IMR-90 (cell line): ENCODE results near the gene RGL1. TPM values are rescaled to one million over a fixed set of nuclear protein-coding genes. Genes with fewer than 3 reads are reported as not detected.
A peak's percentile ranks its signal among the peaks of the same experiment; 100 is the strongest.

ENCODE experiments used
- ATAC-seq: fragments of 200-7000 bp; cut with Tn5 transposase; 2 replicates; pipeline ENCODE4 v1.9.1; 2020; ENCODE audit warnings: low read depth, mild to moderate bottlenecking, moderate library complexity
- BruUV-seq: library from RNA; stranded (reverse); fragments of 400-500 nt; replicated peaks from 2 replicates; lab custom pipeline; 2021; lab: Mats Ljungman, UMichigan
- CTCF ChIA-PET: fragments of 300-600 bp; formaldehyde crosslinking; extraction: SDS; loops from one replicate; lab custom pipeline; 2021; ENCODE audit warnings: antibody characterized with exemption; lab: Yijun Ruan, JAX
- POLR2A ChIA-PET: fragments of 300-600 bp; sonication (Branson Sonifier 250); formaldehyde crosslinking; loops from one replicate; lab custom pipeline; 2022; ENCODE audit warnings: antibody characterized with exemption; ENCODE audit not compliant: unreplicated experiment; lab: Charles Lee
- DNase-seq: peaks from one replicate; pipeline ENCODE4 v3.0.0; 2013
- H2AFZ ChIP-seq: replicated peaks from 2 replicates; pipeline ENCODE3; 2013; ENCODE audit warnings: low read length, mild to moderate bottlenecking; ENCODE audit not compliant: poor library complexity
- H2AK5ac ChIP-seq: 2 replicates; pipeline ENCODE4 v1.6.1; 2013; ENCODE audit warnings: low read depth, low read length, inconsistent platforms
- H2AK9ac ChIP-seq: replicated peaks from 2 replicates; pipeline ENCODE3; 2013; ENCODE audit warnings: mild to moderate bottlenecking, low read depth, low read length, moderate library complexity; ENCODE audit not compliant: poor library complexity
- H2BK120ac ChIP-seq: 2 replicates; pipeline ENCODE4 v1.6.1; 2013; ENCODE audit warnings: low read depth, low read length, inconsistent platforms
- H2BK15ac ChIP-seq: 3 replicates; pipeline ENCODE4 v1.6.1; 2013; ENCODE audit warnings: low read depth, low read length, inconsistent platforms
- H2BK20ac ChIP-seq: 2 replicates; pipeline ENCODE4 v1.6.1; 2013; ENCODE audit warnings: low read depth, mild to moderate bottlenecking, inconsistent platforms, low read length, moderate library complexity
- H2BK5ac ChIP-seq: 2 replicates; pipeline ENCODE4 v1.6.1; 2013; ENCODE audit warnings: mild to moderate bottlenecking, low read depth, low read length, inconsistent platforms; ENCODE audit not compliant: poor library complexity, severe bottlenecking
- H3K14ac ChIP-seq: replicated peaks from 2 replicates; pipeline ENCODE4 v1.6.1; 2013; ENCODE audit warnings: low read depth, low read length, inconsistent platforms
- H3K18ac ChIP-seq: 2 replicates; pipeline ENCODE4 v1.6.1; 2013; ENCODE audit warnings: low read depth, low read length, control low read depth
- H3K23ac ChIP-seq: 2 replicates; pipeline ENCODE4 v1.6.1; 2013; ENCODE audit warnings: low read depth, low read length, inconsistent platforms
- H3K27ac ChIP-seq: 2 replicates; pipeline ENCODE4 v1.5.1; 2013; ENCODE audit warnings: mild to moderate bottlenecking, control low read depth, low read length; ENCODE audit not compliant: insufficient read depth
- H3K27me3 ChIP-seq: 2 replicates; pipeline ENCODE4 v1.6.1; 2013; ENCODE audit warnings: low read length; ENCODE audit not compliant: control insufficient read depth, insufficient read depth
- H3K36me3 ChIP-seq: 2 replicates; pipeline ENCODE4 v1.6.1; 2013; ENCODE audit warnings: low read length, mixed read lengths; ENCODE audit not compliant: control insufficient read depth, insufficient read depth
- H3K4ac ChIP-seq: 2 replicates; pipeline ENCODE4 v1.6.1; 2013; ENCODE audit warnings: low read depth, low read length, inconsistent platforms
- H3K4me1 ChIP-seq: 2 replicates; pipeline ENCODE4 v1.6.1; 2013; ENCODE audit warnings: low read length, mixed read lengths; ENCODE audit not compliant: control insufficient read depth, insufficient read depth
- H3K4me2 ChIP-seq: 2 replicates; pipeline ENCODE4 v1.6.1; 2013; ENCODE audit warnings: low read depth, mild to moderate bottlenecking, control low read depth, low read length, moderate library complexity
- H3K4me3 ChIP-seq: 2 replicates; pipeline ENCODE4 v1.5.1; 2013; ENCODE audit warnings: low read depth, mild to moderate bottlenecking, control low read depth, low read length, moderate library complexity; ENCODE audit not compliant: insufficient read depth
- H3K56ac ChIP-seq: 2 replicates; pipeline ENCODE4 v1.6.1; 2013; ENCODE audit warnings: low read length, inconsistent platforms; ENCODE audit not compliant: insufficient read depth; ENCODE audit errors: extremely low read depth
- H3K79me1 ChIP-seq, 2 experiments: 2 replicates each; pipeline ENCODE4 v1.6.1; 2013; ENCODE audit warnings: low read length in 2 of 2, inconsistent platforms in 1 of 2, low read depth in 1 of 2
- H3K9ac ChIP-seq: 2 replicates; pipeline ENCODE4 v1.6.1; 2013; ENCODE audit warnings: low read depth, low read length, control low read depth
- H3K9me1 ChIP-seq: 2 replicates; pipeline ENCODE4 v1.6.1; 2013; ENCODE audit warnings: low read length, inconsistent platforms; ENCODE audit not compliant: insufficient read depth
- H3K9me3 ChIP-seq: 2 replicates; pipeline ENCODE4 v1.6.1; 2013; ENCODE audit warnings: low read length; ENCODE audit not compliant: control insufficient read depth, insufficient read depth
- H4K20me1 ChIP-seq: 2 replicates; pipeline ENCODE4 v1.6.1; 2013; ENCODE audit warnings: low read length, inconsistent platforms; ENCODE audit not compliant: insufficient read depth
- H4K5ac ChIP-seq: 2 replicates; pipeline ENCODE4 v1.6.1; 2013; ENCODE audit warnings: mild to moderate bottlenecking, low read depth, low read length, control low read depth
- H4K8ac ChIP-seq, 2 experiments: 2 replicates each; pipeline ENCODE4 v1.6.1; 2013; ENCODE audit warnings: low read depth in 2 of 2, low read length in 2 of 2, control low read depth in 1 of 2, inconsistent platforms in 1 of 2
- H4K91ac ChIP-seq: 2 replicates; pipeline ENCODE4 v1.6.1; 2013; ENCODE audit warnings: low read depth, low read length, inconsistent platforms; ENCODE audit not compliant: insufficient read depth
- FOS ChIP-seq: fragments of 150-350 bp; IDR thresholded peaks from 2 replicates; pipeline ENCODE4 v1.6.1; 2016; ENCODE audit warnings: low read depth, low read length
- MAFK ChIP-seq: IDR thresholded peaks from 2 replicates; pipeline ENCODE4 v1.6.1; 2012; ENCODE audit warnings: low read depth, low read length, improper control_type of control experiment
- MXI1 ChIP-seq: IDR thresholded peaks from 2 replicates; pipeline ENCODE4 v1.6.1; 2012; ENCODE audit warnings: low read depth, mild to moderate bottlenecking, low read length, moderate library complexity, borderline replicate concordance
- POLR2A ChIP-seq: IDR thresholded peaks from 2 replicates; pipeline ENCODE4 v1.6.1; 2012; ENCODE audit warnings: mild to moderate bottlenecking, low read depth, low read length
- RAD21 ChIP-seq: IDR thresholded peaks from 2 replicates; pipeline ENCODE4 v1.6.1; 2012; ENCODE audit warnings: low read length, improper control_type of control experiment
- RCOR1 ChIP-seq: IDR thresholded peaks from 2 replicates; pipeline ENCODE4 v1.6.1; 2012; ENCODE audit warnings: mild to moderate bottlenecking, low read length, improper control_type of control experiment; ENCODE audit not compliant: insufficient replicate concordance
- WGBS, 2 experiments: methylation state at CpG; one replicate each; pipeline versions ENCODE4 v1.1.5 to v1.1.7; 2013; ENCODE audit warnings: missing lambda C conversion rate in 2 of 2; ENCODE audit not compliant: insufficient read length in 1 of 2; ENCODE audit errors: extremely low coverage in 2 of 2; 5-methylcytosine and 5-hydroxymethylcytosine counted together
- dilution Hi-C: fragments of 300-500 bp; cut with HindIII; formaldehyde crosslinking; loops from one replicate; pipeline ENCODE4 v1.14.3; 2018; ENCODE audit warnings: low sequenced_read_pairs; ENCODE audit not compliant: unreplicated experiment
- in situ Hi-C: fragments of 300-500 bp; cut with MboI; formaldehyde crosslinking; loops from 3 replicates; pipeline ENCODE4 v1.14.3; 2019; ENCODE audit warnings: low sequenced_read_pairs, inconsistent platforms, mixed read lengths
- intact Hi-C: fragments of 100-400 bp; cut with micrococcal nuclease; formaldehyde crosslinking; loops from 2 replicates; pipeline ENCODE4 v1.10.0; 2022
- polyA plus RNA-seq, 3 experiments: library from polyadenylated mRNA; depleted of rRNA; stranded (reverse); fragments of >200 nt; gene quantifications; 2 replicates each; pipeline ENCODE4 v1.2.3, GENCODE V29; 2012; ENCODE audit warnings: low replicate concordance in 1 of 3
- total RNA-seq: library from RNA; depleted of rRNA; stranded (reverse); fragments of >200 nt; gene quantifications from 2 replicates; pipeline ENCODE4 v1.2.3, GENCODE V29; 2012
- TF ChIP-seq, protein P1 (sequence below): fragments of 150-350 bp; IDR thresholded peaks from 2 replicates; pipeline ENCODE4 v1.6.1; 2017; ENCODE audit warnings: mild to moderate bottlenecking, antibody characterized with exemption, low read length, low read depth

The RGL1 gene
- total and polyA plus RNA-seq, 2 of the 4 experiments (the other 2 are of a cell fraction): 4.7 to 7.5 TPM

DNA sequence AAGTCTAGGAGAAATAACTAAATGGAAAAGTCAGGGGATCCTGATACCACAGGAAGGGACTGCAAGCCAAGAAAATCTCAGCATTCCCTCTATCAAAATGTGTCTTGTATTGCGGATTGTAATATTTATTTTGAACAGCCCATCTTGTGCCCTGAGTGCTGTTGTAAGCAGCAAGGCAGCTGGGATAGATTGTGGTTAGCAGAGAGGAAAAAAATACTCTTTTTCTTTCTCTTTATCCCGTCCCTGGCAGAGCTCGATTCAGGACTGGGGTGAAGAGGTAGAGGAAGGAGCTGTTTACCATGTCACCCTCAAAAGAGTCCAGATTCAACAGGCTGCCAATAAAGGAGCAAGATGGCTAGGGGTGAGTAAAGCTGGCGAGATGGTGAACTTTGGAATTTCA lies 1.2 kb downstream of the RGL1 start:
- ATAC-seq: peak; percentile 6; the same call in 1 of the 2 replicates
- intact Hi-C loops: loop anchor here (5.0 kb wide), 1 partner anchor 149 kb away; no protein-coding TSS in a partner anchor
- H3K9ac ChIP-seq: peak overlapping the region; percentile 71
- in situ Hi-C loops: no loop called here
- H2AK5ac ChIP-seq: 0 out of 2 replicates have a peak overlapping the region, but pooled peaks have one; percentile 7
- H3K4me2 ChIP-seq: peak overlapping the region; percentile 100
- peak; percentile 50 for DNase-seq
- no peak overlapping the region for H2AFZ ChIP-seq
- WGBS, 2 experiments: no CpG with 5 or more reads among the region's 4 CpGs
- dilution Hi-C loops: no loop called here
- peak overlapping the region; percentile 42 for H3K4me3 ChIP-seq
- POLR2A ChIA-PET: no interaction called here
- peak overlapping the region; percentile 85; the same call in 1 of the 2 replicates for H3K18ac ChIP-seq
- H3K23ac ChIP-seq: peak overlapping the region; percentile 71
- H3K4ac ChIP-seq: peak overlapping the region; percentile 44; the same call in 1 of the 2 replicates
- H4K91ac ChIP-seq: peak overlapping the region; percentile 7; the same call in 1 of the 2 replicates
- CTCF ChIA-PET: interaction anchor here (0.7 to 1.2 kb wide), 2 partner anchors 110 to 196 kb away, joined by 3 read pairs; no protein-coding TSS in a partner anchor
- no peak overlapping the region for H2BK5ac ChIP-seq
- H3K9me1 ChIP-seq: peaks cover 6% of the 10 kb centered on the region
- H2AK9ac ChIP-seq: no peak overlapping the region
- TF ChIP-seq POLR2A (no peak), MAFK (no peak), FOS (no peak), RAD21 (no peak), MXI1 (no peak), RCOR1 (no peak)
- TF ChIP-seq, protein P1, sequence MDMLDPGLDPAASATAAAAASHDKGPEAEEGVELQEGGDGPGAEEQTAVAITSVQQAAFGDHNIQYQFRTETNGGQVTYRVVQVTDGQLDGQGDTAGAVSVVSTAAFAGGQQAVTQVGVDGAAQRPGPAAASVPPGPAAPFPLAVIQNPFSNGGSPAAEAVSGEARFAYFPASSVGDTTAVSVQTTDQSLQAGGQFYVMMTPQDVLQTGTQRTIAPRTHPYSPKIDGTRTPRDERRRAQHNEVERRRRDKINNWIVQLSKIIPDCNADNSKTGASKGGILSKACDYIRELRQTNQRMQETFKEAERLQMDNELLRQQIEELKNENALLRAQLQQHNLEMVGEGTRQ: no peak
- H2BK15ac ChIP-seq: peak overlapping the region; percentile 2; the same call in 1 of the 3 replicates
- peak overlapping the region; percentile 45; the same call in 1 of the 2 replicates for H2BK120ac ChIP-seq
- H3K27ac ChIP-seq: peak overlapping the region; percentile 50; the same call in 1 of the 2 replicates
- H3K56ac ChIP-seq: no peak overlapping the region
- peak overlapping the region in 1 of 2 experiments; percentile 22; a peak in 1 of 4 replicates for H4K8ac ChIP-seq
- H3K36me3 ChIP-seq: no peaks in the 10 kb centered on the region
- peaks cover 8% of the 10 kb centered on the region for H3K4me1 ChIP-seq
- H4K20me1 ChIP-seq: peaks cover 13% of the 10 kb centered on the region; the same call in 1 of the 2 replicates
- no TSS peak for BruUV-seq
- peaks cover 3 to 37% of the 10 kb centered on the region in 2 experiments; a peak in 2 of 4 replicates for H3K79me1 ChIP-seq
- no peak overlapping the region for H4K5ac ChIP-seq
- 0 out of 2 replicates have a peak, but pooled peaks cover 3% of the 10 kb centered on the region for H3K9me3 ChIP-seq
- H3K27me3 ChIP-seq: no peaks in the 10 kb centered on the region
- 0 out of 2 replicates have a peak overlapping the region, but pooled peaks have one; percentile 49 for H3K14ac ChIP-seq
- H2BK20ac ChIP-seq: no peak overlapping the region; the same call in 1 of the 2 replicates
